A673 (cell line): ENCODE results near the gene CADM3. TPM values are rescaled to one million over a fixed set of nuclear protein-coding genes. Genes with fewer than 3 reads are reported as not detected.

Experiments used
- BruUV-seq: library from RNA; stranded (reverse); fragments of 400-500 nt; replicated peaks from 2 replicates; lab custom pipeline; 2021; lab: Mats Ljungman, UMichigan
- CTCF ChIA-PET: fragments of 300-600 bp; sonication (Branson Sonifier 250); formaldehyde crosslinking; loops from one replicate; lab custom pipeline; 2022; ENCODE audit warnings: antibody characterized with exemption; lab: Charles Lee
- POLR2A ChIA-PET: fragments of 300-600 bp; sonication (Branson Sonifier 250); formaldehyde crosslinking; loops from one replicate; lab custom pipeline; 2022; ENCODE audit warnings: antibody characterized with exemption; ENCODE audit not compliant: low non-redundant PET; lab: Charles Lee
- DNase-seq: peaks from one replicate; pipeline ENCODE4 v3.0.0-alpha.2; 2015; ENCODE audit warnings: low spot score
- H3K27ac ChIP-seq: fragments of 200-600 bp; sonication (generic); 2 replicates; pipeline ENCODE4 v1.5.1; 2016; ENCODE audit warnings: mixed run types, low read depth, mild to moderate bottlenecking, mixed read lengths, antibody characterized with exemption, low read length; ENCODE audit not compliant: poor library complexity, severe bottlenecking
- H3K27me3 ChIP-seq: fragments of 200-600 bp; sonication (generic); replicated peaks from 2 replicates; pipeline ENCODE4 v1.6.1; 2017; ENCODE audit warnings: mixed run types, low read depth, mild to moderate bottlenecking, mixed read lengths, antibody characterized with exemption, low read length; ENCODE audit not compliant: insufficient read depth, poor library complexity
- H3K36me3 ChIP-seq: fragments of 200-600 bp; sonication (generic); 2 replicates; pipeline ENCODE4 v1.6.1; 2016; ENCODE audit warnings: mixed run types, mild to moderate bottlenecking, mixed read lengths, antibody characterized with exemption, low read length; ENCODE audit not compliant: insufficient read depth, poor library complexity, severe bottlenecking
- H3K4me1 ChIP-seq: fragments of 200-600 bp; sonication (generic); 2 replicates; pipeline ENCODE4 v1.6.1; 2017; ENCODE audit warnings: mixed run types, mild to moderate bottlenecking, mixed read lengths, antibody characterized with exemption, low read length; ENCODE audit not compliant: insufficient read depth, poor library complexity, severe bottlenecking
- H3K4me3 ChIP-seq: fragments of 200-600 bp; sonication (generic); 2 replicates; pipeline ENCODE4 v1.5.1; 2016; ENCODE audit warnings: low read depth, mixed run types, mild to moderate bottlenecking, mixed read lengths, low read length; ENCODE audit not compliant: poor library complexity, severe bottlenecking
- H3K9me3 ChIP-seq: fragments of 200-600 bp; sonication (generic); 2 replicates; pipeline ENCODE4 v1.6.1; 2016; ENCODE audit warnings: mixed run types, low read depth, mild to moderate bottlenecking, mixed read lengths, antibody characterized with exemption, low read length; ENCODE audit not compliant: poor library complexity, severe bottlenecking
- EZH2 ChIP-seq: fragments of 200-600 bp; sonication (generic); IDR thresholded peaks from 2 replicates; pipeline ENCODE4 v1.6.1; 2017; ENCODE audit warnings: borderline replicate concordance, low read depth, mild to moderate bottlenecking, mixed read lengths, antibody characterized with exemption, low read length; ENCODE audit not compliant: poor library complexity, severe bottlenecking
- intact Hi-C: fragments of 100-400 bp; cut with micrococcal nuclease; formaldehyde crosslinking; loops from one replicate; pipeline ENCODE4 v1.10.0; 2022; ENCODE audit not compliant: unreplicated experiment
- total RNA-seq: library from RNA; stranded (reverse); gene quantifications from 2 replicates; pipeline ENCODE4 v1.2.3, GENCODE V29; 2021
- TF ChIP-seq, protein P1 (sequence below): fragments of 300-800, 200-600 bp; sonication (generic); conservative IDR thresholded peaks from 2 replicates; pipeline ENCODE4 v1.5.1; 2017; ENCODE audit warnings: low read depth, mild to moderate bottlenecking, antibody characterized with exemption, low read length, moderate library complexity, mixed read lengths

Gene CADM3
- total RNA-seq, 1 experiment from 2014 or later, result not detected

- DNase-seq, result no peak
- no peaks in the 10 kb centered on the region for H3K36me3 ChIP-seq
- H3K27me3 ChIP-seq, result peaks cover 79% of the 10 kb centered on the region
- H3K9me3 ChIP-seq, result no peaks in the 10 kb centered on the region
- H3K27ac ChIP-seq, result no peak overlapping the region
- no peaks in the 10 kb centered on the region for H3K4me1 ChIP-seq
- no peak overlapping the region for H3K4me3 ChIP-seq
- intact Hi-C loops, result no loop called here
- BruUV-seq, result no TSS peak
- ChIA-PET CTCF (no interaction called here), POLR2A (no interaction called here)
- TF ChIP-seq, protein P1, sequence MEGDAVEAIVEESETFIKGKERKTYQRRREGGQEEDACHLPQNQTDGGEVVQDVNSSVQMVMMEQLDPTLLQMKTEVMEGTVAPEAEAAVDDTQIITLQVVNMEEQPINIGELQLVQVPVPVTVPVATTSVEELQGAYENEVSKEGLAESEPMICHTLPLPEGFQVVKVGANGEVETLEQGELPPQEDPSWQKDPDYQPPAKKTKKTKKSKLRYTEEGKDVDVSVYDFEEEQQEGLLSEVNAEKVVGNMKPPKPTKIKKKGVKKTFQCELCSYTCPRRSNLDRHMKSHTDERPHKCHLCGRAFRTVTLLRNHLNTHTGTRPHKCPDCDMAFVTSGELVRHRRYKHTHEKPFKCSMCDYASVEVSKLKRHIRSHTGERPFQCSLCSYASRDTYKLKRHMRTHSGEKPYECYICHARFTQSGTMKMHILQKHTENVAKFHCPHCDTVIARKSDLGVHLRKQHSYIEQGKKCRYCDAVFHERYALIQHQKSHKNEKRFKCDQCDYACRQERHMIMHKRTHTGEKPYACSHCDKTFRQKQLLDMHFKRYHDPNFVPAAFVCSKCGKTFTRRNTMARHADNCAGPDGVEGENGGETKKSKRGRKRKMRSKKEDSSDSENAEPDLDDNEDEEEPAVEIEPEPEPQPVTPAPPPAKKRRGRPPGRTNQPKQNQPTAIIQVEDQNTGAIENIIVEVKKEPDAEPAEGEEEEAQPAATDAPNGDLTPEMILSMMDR, result no peak
- TF ChIP-seq EZH2, result no peak
Measured at GRCh38 chr1:159190441-159190840, 19.0 kb downstream of the CADM3 start.

GRCh38 chr1:159196543-159196942 is 25.1 kb downstream of the CADM3 start:
- intact Hi-C loops, result loop anchor here (5.0 kb wide), 1 partner anchor 34 kb away; no protein-coding TSS in a partner anchor
- no peak for TF ChIP-seq EZH2
- TF ChIP-seq, protein P1, result peak; percentile 34
- peaks cover 43% of the 10 kb centered on the region for H3K27me3 ChIP-seq

GRCh38 chr1:159197561-159198557 is 26.4 kb downstream of the CADM3 start:
- ChIA-PET POLR2A (no interaction called here), CTCF (interaction anchor here (1.0 to 1.3 kb wide), 2 partner anchors 16 to 65 kb away, joined by 3 to 10 read pairs; no protein-coding TSS in a partner anchor)
- H3K27me3 ChIP-seq, result peaks cover 36% of the 10 kb centered on the region
- H3K4me3 ChIP-seq, result no peak overlapping the region
- H3K27ac ChIP-seq, result no peak overlapping the region
- no peak for TF ChIP-seq EZH2
- TF ChIP-seq, protein P1, result peak; percentile 84
- no peaks in the 10 kb centered on the region for H3K4me1 ChIP-seq
- no TSS peak for BruUV-seq
- no peaks in the 10 kb centered on the region for H3K9me3 ChIP-seq
- H3K36me3 ChIP-seq, result no peaks in the 10 kb centered on the region
- intact Hi-C loops, result loop anchor here (2.0 to 5.0 kb wide), 2 partner anchors 36 to 65 kb away; no protein-coding TSS in a partner anchor
- DNase-seq, result peak; percentile 78

More at GRCh38 chr1:159196543-159196942, 25.1 kb downstream of the CADM3 start:
- Histone ChIP-seq H3K9me3 (no peaks in the 10 kb centered on the region), H3K4me3 (no peak overlapping the region), H3K27ac (no peak overlapping the region), H3K4me1 (no peaks in the 10 kb centered on the region), H3K36me3 (no peaks in the 10 kb centered on the region)
- DNase-seq, result no peak
- no TSS peak for BruUV-seq
- ChIA-PET CTCF (interaction anchor here (0.6 to 0.9 kb wide), 2 partner anchors 64 to 727 kb away, joined by 3 read pairs; no protein-coding TSS in a partner anchor), POLR2A (interaction anchor here (0.6 kb wide), 1 partner anchor 699 kb away, joined by 3 read pairs; no protein-coding TSS in a partner anchor)
